GM18870 (cell line): ENCODE results near the gene SIRT1.
"Not testable (repeated sequence)": the region's sequence is repeated elsewhere in the genome, so short reads cannot be mapped to it uniquely, and the experiment has no call there.

Experiments
- ATAC-seq: cut with Tn5 transposase; IDR thresholded peaks from one replicate; pipeline ENCODE4 v1.9.1; 2021; ENCODE audit warnings: moderate library complexity; ENCODE audit not compliant: unreplicated experiment

Gene SIRT1

DNA sequence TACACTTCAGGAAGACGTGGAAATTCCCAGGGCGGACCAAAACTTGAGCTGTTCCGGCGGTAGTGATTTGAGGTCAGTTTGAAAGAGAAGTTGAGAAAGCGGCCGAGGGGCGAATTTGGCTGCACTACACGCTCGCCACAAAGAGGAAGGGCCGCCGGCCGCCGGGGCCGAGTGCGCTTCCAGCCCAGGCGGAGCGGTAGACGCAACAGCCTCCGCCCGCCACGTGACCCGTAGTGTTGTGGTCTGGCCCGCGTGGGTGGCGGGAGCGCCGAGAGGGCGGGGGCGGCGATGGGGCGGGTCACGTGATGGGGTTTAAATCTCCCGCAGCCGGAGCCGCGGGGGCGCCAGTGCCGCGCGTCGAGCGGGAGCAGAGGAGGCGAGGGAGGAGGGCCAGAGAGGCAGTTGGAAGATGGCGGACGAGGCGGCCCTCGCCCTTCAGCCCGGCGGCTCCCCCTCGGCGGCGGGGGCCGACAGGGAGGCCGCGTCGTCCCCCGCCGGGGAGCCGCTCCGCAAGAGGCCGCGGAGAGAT is at the start of gene SIRT1:
Gene SIRT1, plus strand, starts transcription at position 344 of the 529 bp plus-strand sequence. Its CDS starts 66 bp downstream, at position 410.
- peak; percentile 83 for ATAC-seq

DNA sequence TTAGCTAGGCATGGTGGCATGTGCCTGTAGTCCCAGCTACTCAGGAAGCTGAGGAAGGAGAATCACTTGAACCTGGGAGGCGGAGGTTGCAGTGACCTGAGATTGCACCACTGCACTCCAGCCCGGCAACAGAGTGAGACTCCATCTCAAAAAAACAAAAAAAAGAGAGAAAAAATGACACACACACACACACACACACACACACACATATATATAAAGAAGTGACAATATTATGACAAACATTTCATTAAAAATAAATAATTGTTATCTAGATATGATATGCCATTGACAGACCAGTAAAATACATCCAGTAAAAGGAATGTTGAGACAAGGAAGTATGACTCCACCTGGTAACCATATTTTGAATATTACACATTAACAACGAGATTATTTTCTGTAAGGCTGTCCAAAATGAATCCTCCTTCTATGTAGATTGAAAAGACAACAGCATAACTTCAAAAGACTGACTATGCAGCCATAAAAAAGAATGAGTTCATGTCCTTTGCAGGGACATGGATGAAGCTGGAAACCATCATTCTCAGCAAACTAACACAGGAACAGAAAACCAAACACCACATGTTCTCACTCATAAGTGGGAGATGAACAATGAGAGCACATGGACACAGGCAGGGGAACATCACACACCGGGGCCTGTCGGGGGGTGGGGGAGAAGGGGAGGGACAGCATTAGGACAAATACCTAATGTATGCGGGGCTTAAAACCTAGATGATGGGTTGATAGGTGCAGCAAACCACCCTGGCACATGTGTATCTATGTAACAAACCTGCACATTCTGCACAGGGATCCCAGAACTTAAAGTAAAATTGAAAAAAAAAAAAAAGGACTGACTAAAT is 48.7 kb upstream of the SIRT1 start:
- ATAC-seq: not testable (repeated sequence)

DNA sequence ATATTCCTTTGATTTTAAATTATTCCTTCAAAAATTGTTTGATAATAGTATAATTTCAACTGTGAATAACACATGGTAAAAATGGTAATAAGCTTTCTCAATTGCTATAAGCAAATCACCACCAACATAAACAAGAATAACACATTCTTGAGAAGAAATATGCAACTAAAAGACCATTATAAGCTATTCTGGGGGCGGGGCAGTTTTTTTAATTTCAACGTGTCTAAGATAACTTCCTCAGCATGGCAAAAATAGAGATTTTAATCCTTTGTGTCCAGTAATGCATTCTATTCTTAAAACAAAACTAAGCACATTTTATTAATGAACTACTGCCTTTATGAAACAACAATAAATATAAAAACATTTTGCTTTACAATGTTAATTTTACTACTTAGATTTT is 48.0 kb upstream of the SIRT1 start:
- no peak for ATAC-seq

DNA sequence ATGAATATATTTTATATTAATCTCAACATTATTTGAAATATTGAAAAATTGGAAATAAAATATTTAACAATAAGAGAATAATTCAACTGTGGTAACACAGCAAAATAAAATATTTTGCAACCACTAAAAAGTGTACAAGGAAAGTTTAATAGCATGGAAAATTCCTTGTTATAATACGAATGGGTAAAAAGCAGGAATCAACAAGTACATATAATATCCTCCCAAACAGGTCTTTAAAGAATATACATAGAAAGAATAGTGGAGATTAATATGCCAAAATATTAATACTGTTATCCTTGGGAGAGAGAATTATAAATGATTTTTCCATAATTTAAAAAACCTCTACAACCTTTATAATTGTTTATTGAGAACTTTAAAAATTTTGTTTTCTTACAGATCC is 47.5 kb upstream of the SIRT1 start:
- no peak for ATAC-seq

DNA sequence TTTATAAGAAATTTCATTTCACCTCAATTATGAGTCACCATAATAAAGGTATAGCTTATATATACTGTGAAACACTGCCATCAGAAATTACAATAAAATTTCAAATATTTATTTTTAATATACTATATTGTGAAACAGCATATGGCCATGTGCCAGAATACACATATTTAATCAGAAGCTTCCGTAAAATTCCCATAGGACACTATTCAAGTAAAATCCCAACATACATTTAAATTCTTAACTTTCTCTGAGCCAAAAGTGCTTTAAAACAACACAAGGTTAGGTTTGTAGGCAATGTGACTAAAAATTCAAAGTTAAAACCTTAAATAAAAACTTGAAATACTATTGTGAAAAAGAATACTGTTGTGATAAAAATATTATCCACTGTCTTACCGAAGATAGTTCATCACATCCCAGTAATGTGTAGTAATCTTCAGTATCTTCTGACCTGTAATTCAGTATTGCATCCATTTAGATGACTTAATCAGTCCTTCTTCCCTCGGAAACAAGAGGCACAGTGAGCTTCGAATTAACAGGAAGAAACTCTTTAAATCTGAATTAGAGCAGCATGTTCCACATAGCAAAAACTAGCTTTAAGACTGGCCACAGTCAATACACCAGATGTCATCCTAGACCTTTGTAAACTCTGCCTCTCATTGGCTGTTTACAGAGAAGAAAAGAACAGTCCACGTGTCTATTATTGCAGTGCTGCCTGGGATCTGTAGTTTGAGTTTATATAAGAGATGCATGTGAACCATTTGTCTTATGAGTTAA is 46.7 kb upstream of the SIRT1 start, which contains the start of gene DNAJC12:
Gene DNAJC12, minus strand, starts transcription at position 648 of the 774 bp plus-strand sequence. Its CDS starts 177 bp downstream, at position 471.
- ATAC-seq: no peak

DNA sequence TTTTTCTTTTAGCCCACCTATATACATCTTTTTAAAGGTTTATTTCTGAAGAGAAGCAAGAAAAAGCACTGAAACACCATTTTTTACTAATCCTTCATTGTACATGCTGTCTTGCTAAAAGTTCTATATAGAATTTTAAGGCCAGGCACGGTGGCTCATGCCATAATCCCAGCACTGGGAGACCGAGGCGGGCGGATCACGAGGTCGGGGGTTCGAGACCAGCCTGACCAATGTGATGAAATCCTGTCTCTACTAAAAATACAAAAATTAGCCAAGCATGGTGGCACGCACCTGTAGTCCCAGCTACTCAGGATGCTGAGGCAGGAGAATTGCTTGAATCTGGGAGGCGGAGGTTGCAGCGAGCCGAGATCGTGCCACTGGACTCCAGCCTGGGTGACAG is 44.9 kb upstream of the SIRT1 start:
- not testable (repeated sequence) for ATAC-seq

DNA sequence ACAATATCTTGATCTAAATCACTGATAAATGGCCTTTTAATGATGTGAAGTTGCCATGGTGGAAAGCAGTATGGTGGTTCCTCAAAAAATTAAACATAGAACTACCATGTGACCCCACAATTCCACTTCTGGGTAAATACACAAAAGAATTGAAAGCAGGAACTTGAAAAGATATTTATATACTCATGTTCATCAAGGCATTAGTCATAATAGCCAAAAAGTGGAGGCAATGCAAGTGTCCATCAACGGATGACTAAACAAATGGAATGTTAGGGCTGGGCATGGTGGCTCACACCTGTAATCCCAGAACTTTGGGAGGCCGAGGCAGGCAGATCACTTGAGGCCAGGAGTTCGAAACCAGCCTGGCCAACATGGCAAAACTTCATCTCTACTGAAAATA is 44.5 kb upstream of the SIRT1 start:
- no peak for ATAC-seq

DNA sequence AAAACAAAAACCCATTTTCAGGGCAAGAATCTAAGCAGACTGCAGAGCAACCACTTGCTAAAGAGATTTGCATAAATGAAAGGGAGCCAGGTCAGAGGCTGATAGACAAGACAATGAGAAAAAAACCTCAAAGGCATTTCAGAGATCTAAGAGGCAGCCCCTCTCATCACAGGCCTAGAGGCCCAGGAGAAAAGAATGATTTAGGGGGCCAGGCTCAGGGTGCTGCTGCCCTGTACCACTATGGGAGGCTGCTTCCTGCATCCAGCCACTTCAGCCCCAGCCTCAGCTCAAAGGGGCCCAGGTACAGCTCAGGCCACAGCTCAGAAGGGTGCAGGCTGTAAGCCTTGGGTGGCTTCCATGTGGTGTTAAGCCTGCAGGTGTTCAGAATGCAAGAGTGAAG is 42.7 kb upstream of the SIRT1 start:
- ATAC-seq: no peak

DNA sequence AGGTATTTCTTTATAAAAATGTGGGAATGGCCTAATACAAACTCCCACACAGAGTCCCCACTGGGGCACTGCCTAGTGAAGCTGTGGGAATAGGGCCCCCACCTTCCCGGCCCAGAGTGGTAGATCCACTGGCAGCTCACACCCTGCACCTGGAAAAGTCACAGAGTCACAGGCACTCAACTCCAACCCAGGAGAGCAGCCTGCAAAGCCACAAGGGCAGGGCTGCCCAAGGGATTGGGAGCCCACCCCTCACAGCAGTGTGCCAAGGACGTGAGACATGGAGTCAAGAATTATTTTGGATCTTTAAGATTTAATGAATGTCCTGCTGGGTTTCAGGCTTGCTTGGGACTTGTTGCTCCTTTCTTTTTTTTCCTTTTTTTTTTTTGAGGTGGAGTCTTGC is 41.2 kb upstream of the SIRT1 start:
- no peak for ATAC-seq

DNA sequence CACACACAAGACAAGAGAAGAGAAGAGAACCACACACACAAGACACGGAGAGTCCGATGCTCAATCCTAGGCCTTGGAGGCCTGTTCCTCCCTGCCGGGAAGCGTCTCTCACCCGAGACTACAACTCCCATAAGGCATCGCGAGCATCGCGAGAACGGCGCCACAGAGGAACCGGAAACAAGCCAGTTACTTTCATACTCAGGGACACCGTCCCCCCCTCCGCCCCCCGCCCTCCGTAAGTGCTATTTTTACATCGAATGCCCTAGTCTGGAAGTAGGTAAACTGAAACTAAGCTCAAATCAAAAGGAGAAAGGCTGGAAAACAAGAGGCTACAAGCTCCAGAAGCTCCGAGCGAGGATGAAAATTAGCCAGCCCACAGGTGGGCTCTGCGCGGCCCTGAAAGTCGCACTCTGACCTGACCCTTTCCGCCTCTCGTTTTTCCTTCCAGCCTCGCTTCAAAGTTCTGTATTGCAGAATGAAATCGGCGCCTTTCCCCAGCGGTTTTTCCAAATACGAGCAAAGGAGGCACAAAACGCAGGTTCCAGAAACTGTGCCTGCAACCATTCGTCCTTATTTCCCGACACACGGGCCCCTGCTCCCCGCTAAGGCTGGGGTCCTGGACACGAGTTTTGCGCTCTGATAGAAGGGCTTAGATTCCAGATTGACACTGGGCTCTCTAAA is 35.0 kb upstream of the SIRT1 start:
- ATAC-seq: peak; percentile 94

DNA sequence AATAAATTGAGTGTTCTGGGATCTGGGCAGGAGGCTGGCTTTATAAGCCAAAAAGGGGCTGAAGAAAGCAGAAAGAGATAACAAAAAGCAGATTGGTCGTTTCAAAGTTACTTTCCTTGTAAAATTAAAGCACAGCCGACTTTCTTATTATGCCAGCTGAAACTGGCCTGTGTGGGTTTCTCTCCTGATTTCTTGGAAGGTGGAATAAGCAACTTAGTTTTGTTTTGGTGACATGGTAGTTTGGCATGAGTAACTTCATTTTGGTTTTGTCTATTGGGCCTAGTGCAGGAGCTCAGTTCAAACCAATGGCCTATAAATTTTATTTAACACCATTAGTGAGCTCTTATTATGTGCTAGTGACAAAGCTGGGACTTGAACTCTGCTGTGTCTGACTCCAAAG is 33.3 kb upstream of the SIRT1 start:
- no peak for ATAC-seq

DNA sequence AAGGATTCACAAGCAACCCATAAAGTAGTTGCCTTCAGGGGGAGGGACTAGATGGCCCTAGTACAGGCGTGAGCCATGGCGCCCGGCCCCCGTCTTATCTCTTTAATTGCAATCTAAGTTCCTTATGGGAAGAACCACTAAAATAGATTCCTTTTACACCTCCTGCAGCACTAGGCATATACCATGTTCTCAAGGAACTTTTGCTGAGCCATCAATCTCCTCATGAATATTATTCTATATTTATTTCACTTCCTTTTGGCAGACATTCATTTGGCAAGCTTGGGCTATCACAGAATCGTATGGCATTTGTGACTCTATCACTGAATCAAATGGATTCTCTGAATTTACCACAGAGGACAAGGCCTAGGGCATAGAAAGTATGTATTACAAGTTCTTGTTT is 31.7 kb upstream of the SIRT1 start:
- no peak for ATAC-seq

DNA sequence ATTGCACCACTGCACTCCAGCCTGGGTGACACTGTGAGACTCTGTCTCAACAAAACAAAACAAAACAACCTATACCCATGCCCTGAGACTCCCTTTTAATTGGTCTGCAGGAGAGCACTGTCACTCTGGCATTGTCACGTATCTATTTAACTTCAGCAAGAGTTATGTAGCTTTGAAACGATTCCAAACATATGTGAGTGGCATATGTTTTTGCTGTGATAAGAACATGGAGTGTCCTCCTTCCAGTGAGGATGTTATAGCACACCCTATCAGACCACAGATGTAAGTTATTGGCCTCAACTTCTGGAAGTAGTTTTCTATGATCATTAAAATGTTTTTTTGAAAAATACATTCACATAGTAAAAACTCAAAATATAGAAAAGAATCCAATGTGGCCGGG is 30.9 kb upstream of the SIRT1 start:
- no peak for ATAC-seq

DNA sequence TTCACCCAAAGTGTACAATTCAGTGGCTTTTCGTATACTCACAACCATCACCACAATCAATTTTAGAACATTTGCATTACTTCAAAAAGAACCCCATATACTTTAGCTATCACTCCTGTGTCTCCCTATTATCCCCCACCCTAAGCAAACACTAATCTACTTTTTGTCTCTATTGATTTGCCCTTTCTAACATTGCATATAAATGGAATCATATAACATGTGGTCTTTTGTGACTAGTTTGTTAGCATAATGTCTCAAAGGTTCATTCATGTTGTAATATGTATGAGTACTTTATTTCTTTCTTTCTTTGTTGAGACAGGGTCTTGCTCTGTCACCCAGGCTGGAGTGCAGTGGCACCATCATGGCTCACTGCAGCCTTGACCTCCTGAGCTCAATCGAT is 25.5 kb upstream of the SIRT1 start:
- no peak for ATAC-seq

DNA sequence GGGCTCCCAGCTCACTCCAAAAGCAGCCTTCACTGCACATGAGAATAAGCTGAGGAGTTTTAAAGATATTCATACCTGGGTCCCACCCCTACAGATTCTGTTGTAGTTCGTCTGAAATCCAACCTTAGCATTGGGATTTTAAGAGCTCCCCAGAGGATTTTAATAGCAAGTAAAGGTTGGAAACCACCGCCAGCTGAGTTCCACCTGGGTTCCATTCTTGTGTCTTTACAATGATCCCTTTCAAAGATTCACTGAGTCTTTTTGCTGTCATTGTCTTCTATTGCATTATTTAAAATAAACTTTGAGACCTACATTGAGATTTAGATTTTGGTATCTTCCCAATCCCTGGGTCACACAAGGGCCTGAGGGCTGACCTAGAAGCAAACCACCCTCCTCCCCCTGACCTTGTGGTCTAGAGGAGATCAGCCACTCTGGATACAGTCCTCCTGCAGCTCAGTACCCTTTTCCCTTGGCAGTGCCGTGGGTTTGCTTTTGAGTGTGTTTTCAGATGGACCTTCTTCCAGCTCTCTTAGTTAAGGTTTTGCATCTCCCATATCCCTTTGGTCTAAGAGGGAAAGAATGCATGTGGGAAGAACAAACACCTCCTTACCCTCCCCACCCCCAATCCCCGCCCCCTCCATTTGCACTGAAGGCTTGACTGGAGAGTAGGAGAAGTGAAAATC is 22.6 kb upstream of the SIRT1 start:
- no peak for ATAC-seq

DNA sequence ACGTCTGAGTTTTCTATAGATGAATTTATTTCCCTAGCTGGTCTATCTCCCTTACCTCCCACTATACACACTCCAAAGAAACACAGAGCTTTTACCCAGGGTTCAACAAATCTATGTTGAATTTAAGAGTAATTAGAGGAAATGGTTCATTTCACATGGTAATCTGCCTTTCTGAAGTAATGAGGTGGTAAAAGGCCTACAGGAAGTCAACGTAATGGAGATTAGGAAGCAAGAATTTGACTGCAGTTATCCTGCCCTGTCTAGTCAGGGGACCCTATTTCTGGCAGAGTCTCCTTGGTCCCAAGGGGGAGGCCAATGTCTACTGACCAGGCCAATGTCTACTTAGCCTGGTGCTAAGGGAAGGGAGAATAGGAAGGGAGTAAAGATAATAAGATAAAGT is 21.4 kb upstream of the SIRT1 start:
- ATAC-seq: no peak

DNA sequence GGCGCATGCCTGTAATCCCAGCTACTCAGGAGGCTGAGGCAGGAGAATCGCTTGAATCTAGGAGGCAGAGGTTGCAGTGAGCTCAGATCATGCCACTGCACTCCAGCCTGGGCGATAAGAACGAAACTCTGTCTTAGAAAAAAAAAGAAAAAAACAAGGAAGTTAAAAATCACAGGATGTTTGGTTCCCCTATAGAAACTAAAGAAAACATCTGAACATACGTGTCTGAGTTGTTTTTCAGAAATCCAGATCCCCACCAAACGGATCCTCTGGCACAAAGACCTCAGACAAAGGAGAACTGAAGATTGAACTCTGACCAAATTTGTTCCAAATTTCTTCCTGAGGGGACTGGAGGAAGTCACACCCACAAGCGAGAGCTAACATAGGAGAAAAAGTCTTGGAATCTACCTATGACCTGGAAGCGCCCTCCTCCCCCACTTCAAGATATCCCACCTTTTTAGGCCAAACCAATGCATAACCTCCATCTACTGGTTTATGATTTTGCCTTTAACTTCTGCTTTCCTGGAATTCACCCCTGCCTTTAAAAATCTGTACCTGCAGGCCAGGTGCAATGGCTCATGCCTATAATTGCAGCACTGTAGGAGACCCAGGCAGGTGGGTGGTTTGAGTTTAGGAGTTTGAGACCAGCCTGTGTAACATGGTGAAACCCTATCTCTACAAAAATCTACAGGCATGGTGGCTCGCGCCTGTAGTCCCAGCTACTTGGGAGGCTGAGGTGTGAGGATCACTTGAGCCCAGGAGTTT is 19.7 kb upstream of the SIRT1 start:
- no peak for ATAC-seq

DNA sequence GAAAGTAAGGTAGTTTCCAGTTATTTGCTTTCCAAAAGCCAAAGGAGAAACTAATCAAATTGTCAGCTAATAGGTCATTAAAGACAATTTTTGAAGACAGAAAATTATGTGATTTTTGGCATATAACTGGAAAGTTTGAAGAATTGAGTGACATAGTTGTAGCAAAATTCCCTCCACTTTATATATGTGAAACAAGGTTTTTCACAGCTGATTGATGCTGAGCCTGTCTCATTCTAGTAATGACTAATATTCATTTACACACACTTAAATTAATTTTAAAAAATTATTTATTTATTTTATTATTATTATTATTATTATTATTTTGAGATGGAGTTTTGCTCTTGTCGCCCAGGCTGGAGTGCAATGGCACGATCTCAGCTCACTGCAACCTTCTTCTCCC is 16.3 kb upstream of the SIRT1 start:
- no peak for ATAC-seq

DNA sequence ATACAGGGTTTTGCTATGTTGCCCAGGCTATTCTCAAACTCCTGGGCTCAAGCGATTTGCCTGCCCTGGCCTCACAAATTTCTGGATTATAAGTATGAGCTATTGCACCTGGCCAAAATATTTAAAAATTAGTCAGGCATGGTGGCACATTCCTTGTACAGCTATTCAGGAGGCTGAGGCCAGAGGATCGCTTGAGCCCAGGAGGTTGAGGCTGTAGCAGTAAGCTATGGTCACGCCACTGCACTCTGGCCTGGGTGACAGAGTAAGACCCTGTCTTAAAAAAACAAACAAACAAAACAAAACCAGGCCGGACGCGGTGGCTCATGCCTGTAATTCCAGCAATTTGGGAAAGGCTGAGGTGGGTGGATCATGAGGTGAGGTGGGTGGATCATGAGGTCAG is 14.5 kb upstream of the SIRT1 start:
- ATAC-seq: no peak
